Measurements from ENCODE around the gene THBS2. TPM values are rescaled to one million over a fixed set of nuclear protein-coding genes. Genes with fewer than 3 reads are reported as not detected.

The THBS2 gene
- total and polyA plus RNA-seq, 2 of the 4 experiments (the other 2 are of a cell fraction) = 97.3 to 113 TPM

- POLR2A ChIA-PET (ENCODE audit: unreplicated experiment) = no interaction called here
These were observed 79.9 kb downstream of the THBS2 start for GRCh38 chr6:169173532-169174268.

More at GRCh38 chr6:169173532-169174268, 79.9 kb downstream of the THBS2 start:
- H3K36me3 ChIP-seq (ENCODE audit: control insufficient read depth, insufficient read depth, low read length) = no peaks in the 10 kb centered on the region
- BruUV-seq (replicated peaks) = no TSS peak
- peak overlapping the region; percentile 38 for H2BK120ac ChIP-seq (ENCODE audit: low read depth, low read length)
- H3K4me3 ChIP-seq (ENCODE audit: insufficient read depth, low read depth, low read length) = no peak overlapping the region
- no peak overlapping the region for H3K9ac ChIP-seq (ENCODE audit: low read depth, low read length)
- peak overlapping the region; percentile 13 for H2BK5ac ChIP-seq (ENCODE audit: low read depth, low read length, poor library complexity, severe bottlenecking)
- WGBS, 2 experiments (ENCODE audit: extremely low coverage in 2 of 2, insufficient read length in 1 of 2) = 96% methylated on average over 14 of the region's 25 CpGs; no CpG with 5 or more reads in 1 of the 2 experiments
- H3K18ac ChIP-seq (ENCODE audit: low read depth, low read length) = 0 out of 2 replicates have a peak overlapping the region, but pooled peaks have one; percentile 26
- peak overlapping the region; percentile 82 for H3K4ac ChIP-seq (ENCODE audit: low read depth, low read length)
- CTCF ChIA-PET = interaction anchor here (0.7 kb wide), 1 partner anchor 39 kb away, joined by 3 read pairs; no protein-coding TSS in a partner anchor
- peak overlapping the region; percentile 62; the same call in 1 of the 2 replicates for H2AK5ac ChIP-seq (ENCODE audit: low read depth, low read length)
- H2AK9ac ChIP-seq (replicated peaks; ENCODE audit: low read depth, low read length, poor library complexity) = no peak overlapping the region
- 0 out of 2 replicates have a peak overlapping the region, but pooled peaks have one; percentile 20 for H3K14ac ChIP-seq (replicated peaks; ENCODE audit: low read depth, low read length)
- H3K79me1 ChIP-seq (ENCODE audit: low read depth in 1 of 2, low read length in 2 of 2) = peaks cover 8 to 22% of the 10 kb centered on the region in 2 experiments; a peak in 3 of 4 replicates
- peak overlapping the region; percentile 15 for H2AFZ ChIP-seq (replicated peaks; ENCODE audit: low read length, poor library complexity)
- H3K23ac ChIP-seq (ENCODE audit: low read depth, low read length) = no peak overlapping the region
- peak overlapping the region; percentile 85 for H2BK20ac ChIP-seq (ENCODE audit: low read depth, low read length)
- DNase-seq (peak; percentile 33), ATAC-seq (ENCODE audit: low read depth) (no peak; the same call in 1 of the 2 replicates)
- no peaks in the 10 kb centered on the region for H3K27me3 ChIP-seq (ENCODE audit: control insufficient read depth, insufficient read depth, low read length)
- H3K27ac ChIP-seq (ENCODE audit: insufficient read depth, low read length) = no peak overlapping the region
- intact Hi-C loops (cut with micrococcal nuclease) = no loop called here
- H3K4me2 ChIP-seq (ENCODE audit: low read depth, low read length) = no peak overlapping the region
- peak overlapping the region; percentile 68 for H4K91ac ChIP-seq (ENCODE audit: insufficient read depth, low read depth, low read length)
- H4K5ac ChIP-seq (ENCODE audit: low read depth, low read length) = peak overlapping the region; percentile 70; the same call in 1 of the 2 replicates
- H4K20me1 ChIP-seq (ENCODE audit: insufficient read depth, low read length) = no peaks in the 10 kb centered on the region
- H4K8ac ChIP-seq (ENCODE audit: low read depth in 2 of 2, low read length in 2 of 2) = no peak overlapping the region; a peak in 2 of 4 replicates
- H3K4me1 ChIP-seq (ENCODE audit: control insufficient read depth, insufficient read depth, low read length) = peaks cover 7% of the 10 kb centered on the region
- H3K9me1 ChIP-seq (ENCODE audit: insufficient read depth, low read length) = peaks cover 3% of the 10 kb centered on the region; the same call in 1 of the 2 replicates
- H3K9me3 ChIP-seq (ENCODE audit: control insufficient read depth, insufficient read depth, low read length) = no peaks in the 10 kb centered on the region
- no peak overlapping the region for H2BK15ac ChIP-seq (ENCODE audit: low read depth, low read length)
- TF ChIP-seq BHLHE40 (IDR thresholded peaks at IDR 0.05; ENCODE audit: low read depth, low read length) (no peak), FOS (IDR thresholded peaks at IDR 0.05; ENCODE audit: low read depth, low read length) (no peak), RFX5 (IDR thresholded peaks at IDR 0.05; ENCODE audit: low read depth, low read length) (no peak), CTCF (conservative IDR thresholded peaks at IDR 0.05; ENCODE audit: low read depth, low read length) (no peak), RCOR1 (IDR thresholded peaks at IDR 0.05; ENCODE audit: insufficient replicate concordance, low read length) (no peak)
- in situ Hi-C loops (cut with MboI; ENCODE audit: low sequenced_read_pairs) = no loop called here
- H3K56ac ChIP-seq (ENCODE audit: extremely low read depth, insufficient read depth, low read length) = no peak overlapping the region
- dilution Hi-C loops (cut with HindIII; ENCODE audit: low sequenced_read_pairs, unreplicated experiment) = no loop called here
